GM12865 (cell line): Measurements from ENCODE around the gene UGT1A7.
"Not testable (repeated sequence)": the region's sequence is repeated elsewhere in the genome, so short reads cannot be mapped to it uniquely, and the experiment has no call there.

Source experiments
- DNase-seq: peaks from one replicate; pipeline ENCODE4 v3.0.0; 2010; ENCODE audit warnings: low read depth
- H3K4me3 ChIP-seq: 2 replicates; pipeline ENCODE4 v1.5.1; 2011; ENCODE audit warnings: mild to moderate bottlenecking, low read depth, low read length, control low read depth
- CTCF ChIP-seq: IDR thresholded peaks from 2 replicates; pipeline ENCODE4 v1.5.1; 2011; ENCODE audit warnings: low read length, control low read depth, low read depth, inconsistent platforms; ENCODE audit not compliant: insufficient read depth; ENCODE audit errors: missing control alignments

Gene UGT1A7

DNA sequence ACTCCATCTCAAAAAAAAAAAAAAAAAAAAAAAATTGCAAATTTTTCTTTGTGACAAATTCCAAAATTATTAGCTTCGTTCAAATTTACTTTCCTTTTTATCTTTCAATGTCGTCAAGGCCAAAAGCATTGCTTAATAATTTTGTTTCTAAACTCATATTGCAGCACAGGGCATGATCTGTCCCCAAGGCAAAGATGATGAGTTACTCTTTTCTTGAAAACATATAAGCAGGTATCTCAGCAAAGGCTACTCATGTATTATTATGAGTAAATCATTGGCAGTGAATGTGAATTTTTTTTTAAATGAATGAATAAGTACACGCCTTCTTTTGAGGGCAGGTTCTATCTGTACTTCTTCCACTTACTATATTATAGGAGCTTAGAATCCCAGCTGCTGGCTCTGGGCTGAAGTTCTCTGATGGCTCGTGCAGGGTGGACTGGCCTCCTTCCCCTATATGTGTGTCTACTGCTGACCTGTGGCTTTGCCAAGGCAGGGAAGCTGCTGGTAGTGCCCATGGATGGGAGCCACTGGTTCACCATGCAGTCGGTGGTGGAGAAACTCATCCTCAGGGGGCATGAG, at the start of gene UGT1A7:
Gene UGT1A7, plus strand, starts transcription at position 381 of the 579 bp plus-strand sequence. Its CDS starts 37 bp downstream, at position 418.
- TF ChIP-seq CTCF, result no peak
- no peak for DNase-seq
- H3K4me3 ChIP-seq, result no peak within 1 kb of the TSS

DNA sequence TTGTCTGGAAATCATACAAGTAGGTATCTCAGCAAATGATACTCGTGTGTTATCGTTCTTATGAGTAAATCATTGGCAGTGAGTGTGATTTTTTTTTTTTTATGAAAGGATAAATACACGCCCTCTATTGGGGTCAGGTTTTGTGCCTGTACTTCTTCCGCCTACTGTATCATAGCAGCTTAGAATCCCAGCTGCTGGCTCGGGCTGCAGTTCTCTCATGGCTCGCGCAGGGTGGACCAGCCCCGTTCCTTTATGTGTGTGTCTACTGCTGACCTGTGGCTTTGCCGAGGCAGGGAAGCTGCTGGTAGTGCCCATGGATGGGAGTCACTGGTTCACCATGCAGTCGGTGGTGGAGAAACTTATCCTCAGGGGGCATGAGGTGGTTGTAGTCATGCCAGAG, 45.4 kb upstream of the UGT1A7 start, which contains the start of gene UGT1A10:
Gene UGT1A10, plus strand, starts transcription at position 143 of the 400 bp plus-strand sequence. Its CDS starts 75 bp downstream, at position 218.
- not testable (repeated sequence) for H3K4me3 ChIP-seq, DNase-seq

GRCh38 chr2:233638836-233639235, 42.9 kb upstream of the UGT1A7 start:
- H3K4me3 ChIP-seq, result no peak overlapping the region
- no peak for TF ChIP-seq CTCF
- DNase-seq, result peak; percentile 24

- DNase-seq, result peak; percentile 6
- no peak overlapping the region for H3K4me3 ChIP-seq
- no peak for TF ChIP-seq CTCF
Observed at GRCh38 chr2:233639860-233640259, 41.8 kb upstream of the UGT1A7 start.

- no peak overlapping the region for H3K4me3 ChIP-seq
- TF ChIP-seq CTCF, result peak; percentile 12
- peak; percentile 17 for DNase-seq
Observed at GRCh38 chr2:233643128-233643527, 38.6 kb upstream of the UGT1A7 start.

GRCh38 chr2:233646033-233646432, 35.7 kb upstream of the UGT1A7 start:
- not testable (repeated sequence) for DNase-seq, H3K4me3 ChIP-seq

- H3K4me3 ChIP-seq, result no peak overlapping the region
- DNase-seq, result no peak
- TF ChIP-seq CTCF, result no peak
Observed at GRCh38 chr2:233650981-233651380, 30.7 kb upstream of the UGT1A7 start.

- no peak overlapping the region for H3K4me3 ChIP-seq
- DNase-seq, result no peak
- TF ChIP-seq CTCF, result no peak
Observed at GRCh38 chr2:233651430-233651829, 30.3 kb upstream of the UGT1A7 start.
